IMR-90 (cell line): ENCODE measurements around the gene PPP1R16B. TPM values are rescaled to one million over a fixed set of nuclear protein-coding genes. Genes with fewer than 3 reads are reported as not detected.

ENCODE experiments used
- ATAC-seq: fragments of 200-7000 bp; cut with Tn5 transposase; 2 replicates; pipeline ENCODE4 v1.9.1; 2020; ENCODE audit warnings: low read depth, mild to moderate bottlenecking, moderate library complexity
- BruUV-seq: library from RNA; stranded (reverse); fragments of 400-500 nt; replicated peaks from 2 replicates; lab custom pipeline; 2021; lab: Mats Ljungman, UMichigan
- CTCF ChIA-PET: fragments of 300-600 bp; formaldehyde crosslinking; extraction: SDS; loops from one replicate; lab custom pipeline; 2021; ENCODE audit warnings: antibody characterized with exemption; lab: Yijun Ruan, JAX
- POLR2A ChIA-PET: fragments of 300-600 bp; sonication (Branson Sonifier 250); formaldehyde crosslinking; loops from one replicate; lab custom pipeline; 2022; ENCODE audit warnings: antibody characterized with exemption; ENCODE audit not compliant: unreplicated experiment; lab: Charles Lee
- DNase-seq: peaks from one replicate; pipeline ENCODE4 v3.0.0; 2013
- H2AFZ ChIP-seq: replicated peaks from 2 replicates; pipeline ENCODE3; 2013; ENCODE audit warnings: low read length, mild to moderate bottlenecking; ENCODE audit not compliant: poor library complexity
- H2AK5ac ChIP-seq: 2 replicates; pipeline ENCODE4 v1.6.1; 2013; ENCODE audit warnings: low read depth, low read length, inconsistent platforms
- H2AK9ac ChIP-seq: replicated peaks from 2 replicates; pipeline ENCODE3; 2013; ENCODE audit warnings: mild to moderate bottlenecking, low read depth, low read length, moderate library complexity; ENCODE audit not compliant: poor library complexity
- H2BK120ac ChIP-seq: 2 replicates; pipeline ENCODE4 v1.6.1; 2013; ENCODE audit warnings: low read depth, low read length, inconsistent platforms
- H2BK15ac ChIP-seq: 3 replicates; pipeline ENCODE4 v1.6.1; 2013; ENCODE audit warnings: low read depth, low read length, inconsistent platforms
- H2BK20ac ChIP-seq: 2 replicates; pipeline ENCODE4 v1.6.1; 2013; ENCODE audit warnings: low read depth, mild to moderate bottlenecking, inconsistent platforms, low read length, moderate library complexity
- H2BK5ac ChIP-seq: 2 replicates; pipeline ENCODE4 v1.6.1; 2013; ENCODE audit warnings: mild to moderate bottlenecking, low read depth, low read length, inconsistent platforms; ENCODE audit not compliant: poor library complexity, severe bottlenecking
- H3K14ac ChIP-seq: replicated peaks from 2 replicates; pipeline ENCODE4 v1.6.1; 2013; ENCODE audit warnings: low read depth, low read length, inconsistent platforms
- H3K18ac ChIP-seq: 2 replicates; pipeline ENCODE4 v1.6.1; 2013; ENCODE audit warnings: low read depth, low read length, control low read depth
- H3K23ac ChIP-seq: 2 replicates; pipeline ENCODE4 v1.6.1; 2013; ENCODE audit warnings: low read depth, low read length, inconsistent platforms
- H3K27ac ChIP-seq: 2 replicates; pipeline ENCODE4 v1.5.1; 2013; ENCODE audit warnings: mild to moderate bottlenecking, control low read depth, low read length; ENCODE audit not compliant: insufficient read depth
- H3K27me3 ChIP-seq: 2 replicates; pipeline ENCODE4 v1.6.1; 2013; ENCODE audit warnings: low read length; ENCODE audit not compliant: control insufficient read depth, insufficient read depth
- H3K36me3 ChIP-seq: 2 replicates; pipeline ENCODE4 v1.6.1; 2013; ENCODE audit warnings: low read length, mixed read lengths; ENCODE audit not compliant: control insufficient read depth, insufficient read depth
- H3K4ac ChIP-seq: 2 replicates; pipeline ENCODE4 v1.6.1; 2013; ENCODE audit warnings: low read depth, low read length, inconsistent platforms
- H3K4me1 ChIP-seq: 2 replicates; pipeline ENCODE4 v1.6.1; 2013; ENCODE audit warnings: low read length, mixed read lengths; ENCODE audit not compliant: control insufficient read depth, insufficient read depth
- H3K4me2 ChIP-seq: 2 replicates; pipeline ENCODE4 v1.6.1; 2013; ENCODE audit warnings: low read depth, mild to moderate bottlenecking, control low read depth, low read length, moderate library complexity
- H3K4me3 ChIP-seq: 2 replicates; pipeline ENCODE4 v1.5.1; 2013; ENCODE audit warnings: low read depth, mild to moderate bottlenecking, control low read depth, low read length, moderate library complexity; ENCODE audit not compliant: insufficient read depth
- H3K56ac ChIP-seq: 2 replicates; pipeline ENCODE4 v1.6.1; 2013; ENCODE audit warnings: low read length, inconsistent platforms; ENCODE audit not compliant: insufficient read depth; ENCODE audit errors: extremely low read depth
- H3K79me1 ChIP-seq, 2 experiments: 2 replicates each; pipeline ENCODE4 v1.6.1; 2013; ENCODE audit warnings: low read length in 2 of 2, inconsistent platforms in 1 of 2, low read depth in 1 of 2
- H3K9ac ChIP-seq: 2 replicates; pipeline ENCODE4 v1.6.1; 2013; ENCODE audit warnings: low read depth, low read length, control low read depth
- H3K9me1 ChIP-seq: 2 replicates; pipeline ENCODE4 v1.6.1; 2013; ENCODE audit warnings: low read length, inconsistent platforms; ENCODE audit not compliant: insufficient read depth
- H3K9me3 ChIP-seq: 2 replicates; pipeline ENCODE4 v1.6.1; 2013; ENCODE audit warnings: low read length; ENCODE audit not compliant: control insufficient read depth, insufficient read depth
- H4K20me1 ChIP-seq: 2 replicates; pipeline ENCODE4 v1.6.1; 2013; ENCODE audit warnings: low read length, inconsistent platforms; ENCODE audit not compliant: insufficient read depth
- H4K5ac ChIP-seq: 2 replicates; pipeline ENCODE4 v1.6.1; 2013; ENCODE audit warnings: mild to moderate bottlenecking, low read depth, low read length, control low read depth
- H4K8ac ChIP-seq, 2 experiments: 2 replicates each; pipeline ENCODE4 v1.6.1; 2013; ENCODE audit warnings: low read depth in 2 of 2, low read length in 2 of 2, control low read depth in 1 of 2, inconsistent platforms in 1 of 2
- H4K91ac ChIP-seq: 2 replicates; pipeline ENCODE4 v1.6.1; 2013; ENCODE audit warnings: low read depth, low read length, inconsistent platforms; ENCODE audit not compliant: insufficient read depth
- BHLHE40 ChIP-seq: fragments of 150-350 bp; IDR thresholded peaks from 2 replicates; pipeline ENCODE4 v1.6.1; 2016; ENCODE audit warnings: mild to moderate bottlenecking, low read depth, low read length
- CEBPB ChIP-seq: IDR thresholded peaks from 2 replicates; pipeline ENCODE4 v1.6.1; 2012; ENCODE audit warnings: low read depth, low read length, improper control_type of control experiment
- CHD1 ChIP-seq: IDR thresholded peaks from 2 replicates; pipeline ENCODE4 v1.6.1; 2012; ENCODE audit warnings: low read depth, low read length, improper control_type of control experiment
- CTCF ChIP-seq: conservative IDR thresholded peaks from 2 replicates; pipeline ENCODE4 v1.5.1; 2012; ENCODE audit warnings: mild to moderate bottlenecking, low read depth, low read length, improper control_type of control experiment
- ELK1 ChIP-seq: fragments of 150-350 bp; IDR thresholded peaks from 2 replicates; pipeline ENCODE4 v1.6.1; 2016; ENCODE audit warnings: low read depth, mild to moderate bottlenecking, low read length, moderate library complexity, borderline replicate concordance
- FOS ChIP-seq: fragments of 150-350 bp; IDR thresholded peaks from 2 replicates; pipeline ENCODE4 v1.6.1; 2016; ENCODE audit warnings: low read depth, low read length
- MAFK ChIP-seq: IDR thresholded peaks from 2 replicates; pipeline ENCODE4 v1.6.1; 2012; ENCODE audit warnings: low read depth, low read length, improper control_type of control experiment
- MAZ ChIP-seq: IDR thresholded peaks from 2 replicates; pipeline ENCODE4 v1.6.1; 2012; ENCODE audit warnings: low read depth, mild to moderate bottlenecking, low read length, improper control_type of control experiment, moderate library complexity, borderline replicate concordance
- MXI1 ChIP-seq: IDR thresholded peaks from 2 replicates; pipeline ENCODE4 v1.6.1; 2012; ENCODE audit warnings: low read depth, mild to moderate bottlenecking, low read length, moderate library complexity, borderline replicate concordance
- NFE2L2 ChIP-seq: fragments of 150-350 bp; IDR thresholded peaks from 2 replicates; pipeline ENCODE4 v1.6.1; 2016; ENCODE audit warnings: low read depth, mild to moderate bottlenecking, low read length
- RCOR1 ChIP-seq: IDR thresholded peaks from 2 replicates; pipeline ENCODE4 v1.6.1; 2012; ENCODE audit warnings: mild to moderate bottlenecking, low read length, improper control_type of control experiment; ENCODE audit not compliant: insufficient replicate concordance
- SMC3 ChIP-seq: fragments of 150-350 bp; IDR thresholded peaks from 2 replicates; pipeline ENCODE4 v1.6.1; 2016; ENCODE audit warnings: low read depth, mild to moderate bottlenecking, antibody characterized with exemption, low read length, moderate library complexity
- USF2 ChIP-seq: fragments of 150-350 bp; IDR thresholded peaks from 2 replicates; pipeline ENCODE4 v1.6.1; 2017; ENCODE audit warnings: mild to moderate bottlenecking, antibody characterized with exemption, low read length, low read depth
- WGBS, 2 experiments: methylation state at CpG; one replicate each; pipeline versions ENCODE4 v1.1.5 to v1.1.7; 2013; ENCODE audit warnings: missing lambda C conversion rate in 2 of 2; ENCODE audit not compliant: insufficient read length in 1 of 2; ENCODE audit errors: extremely low coverage in 2 of 2; 5-methylcytosine and 5-hydroxymethylcytosine counted together
- dilution Hi-C: fragments of 300-500 bp; cut with HindIII; formaldehyde crosslinking; loops from one replicate; pipeline ENCODE4 v1.14.3; 2018; ENCODE audit warnings: low sequenced_read_pairs; ENCODE audit not compliant: unreplicated experiment
- in situ Hi-C: fragments of 300-500 bp; cut with MboI; formaldehyde crosslinking; loops from 3 replicates; pipeline ENCODE4 v1.14.3; 2019; ENCODE audit warnings: low sequenced_read_pairs, inconsistent platforms, mixed read lengths
- intact Hi-C: fragments of 100-400 bp; cut with micrococcal nuclease; formaldehyde crosslinking; loops from 2 replicates; pipeline ENCODE4 v1.10.0; 2022
- polyA plus RNA-seq, 3 experiments: library from polyadenylated mRNA; depleted of rRNA; stranded (reverse); fragments of >200 nt; gene quantifications; 2 replicates each; pipeline ENCODE4 v1.2.3, GENCODE V29; 2012; ENCODE audit warnings: low replicate concordance in 1 of 3
- total RNA-seq: library from RNA; depleted of rRNA; stranded (reverse); fragments of >200 nt; gene quantifications from 2 replicates; pipeline ENCODE4 v1.2.3, GENCODE V29; 2012

PPP1R16B gene
- total and polyA plus RNA-seq, 2 of the 4 experiments (the other 2 are of a cell fraction), result not detected

- TF ChIP-seq MAZ (no peak), MAFK (peak; percentile 82), RCOR1 (no peak), CTCF (no peak), BHLHE40 (no peak), ELK1 (no peak), CEBPB (no peak), FOS (no peak), SMC3 (no peak), CHD1 (no peak), MXI1 (no peak), USF2 (no peak), NFE2L2 (peak; percentile 85)
- intact Hi-C loops (no loop called here), in situ Hi-C loops (no loop called here), dilution Hi-C loops (no loop called here)
- no peak overlapping the region for H3K14ac ChIP-seq
- H3K23ac ChIP-seq, result no peak overlapping the region
- no peak overlapping the region for H2BK5ac ChIP-seq
- no TSS peak for BruUV-seq
- H3K4ac ChIP-seq, result no peak overlapping the region
- DNase-seq (no peak), ATAC-seq (no peak)
- POLR2A ChIA-PET, result no interaction called here
- no peak overlapping the region for H3K56ac ChIP-seq
- H3K4me1 ChIP-seq, result no peaks in the 10 kb centered on the region
- no peak overlapping the region for H4K91ac ChIP-seq
- H4K20me1 ChIP-seq, result no peaks in the 10 kb centered on the region
- H3K9ac ChIP-seq, result no peak overlapping the region
- H2BK20ac ChIP-seq, result no peak overlapping the region
- H2AK5ac ChIP-seq, result no peak overlapping the region
- no peak overlapping the region for H3K18ac ChIP-seq
- no peaks in the 10 kb centered on the region for H3K9me1 ChIP-seq
- no peak overlapping the region for H2AFZ ChIP-seq
- H3K27ac ChIP-seq, result no peak overlapping the region
- 100% methylated on average over 1 of the region's 3 CpGs; no CpG with 5 or more reads in 1 of the 2 experiments for WGBS, 2 experiments
- no peaks in the 10 kb centered on the region for H3K79me1 ChIP-seq
- no peak overlapping the region for H2BK120ac ChIP-seq
- H3K27me3 ChIP-seq, result no peaks in the 10 kb centered on the region; the same call in 1 of the 2 replicates
- H3K4me3 ChIP-seq, result no peak overlapping the region
- H3K36me3 ChIP-seq, result no peaks in the 10 kb centered on the region
- no peaks in the 10 kb centered on the region for H3K9me3 ChIP-seq
- no peak overlapping the region for H3K4me2 ChIP-seq
- H4K8ac ChIP-seq, result no peak overlapping the region
- CTCF ChIA-PET, result interaction anchor here (0.5 kb wide), 1 partner anchor 14 kb away, joined by 4 read pairs; no protein-coding TSS in a partner anchor
- H2BK15ac ChIP-seq, result no peak overlapping the region
- H2AK9ac ChIP-seq, result no peak overlapping the region
- H4K5ac ChIP-seq, result no peak overlapping the region
Measured at GRCh38 chr20:38854654-38855066, 49.2 kb downstream of the PPP1R16B start.
